ENCODE measurements around the gene PPP2R2D.

- no peak for TF ChIP-seq CTCF (IDR thresholded peaks at IDR 0.05)
- TF ChIP-seq EP300 (IDR thresholded peaks at IDR 0.05) = no peak
These were observed 24.3 kb upstream of the PPP2R2D start for GRCh38 chr10:131876508-131876907.
